Endothelial cell (in vitro differentiated cells): ENCODE measurements around the gene PDE3A. TPM values are rescaled to one million over a fixed set of nuclear protein-coding genes. Genes with fewer than 3 reads are reported as not detected.

Experiments
- DNase-seq: peaks from one replicate; pipeline ENCODE4 v3.0.0; 2021; ENCODE audit warnings: low spot score
- H3K27ac Mint-ChIP-seq: one replicate; pipeline ENCODE4 v1.8.0; 2021; ENCODE audit warnings: mixed read lengths, inconsistent platforms; ENCODE audit not compliant: unreplicated experiment
- H3K27me3 Mint-ChIP-seq: one replicate; pipeline ENCODE4 v1.8.0; 2021; ENCODE audit warnings: mild to moderate bottlenecking, moderate library complexity, mixed read lengths, inconsistent platforms; ENCODE audit not compliant: unreplicated experiment
- H3K36me3 Mint-ChIP-seq: one replicate; pipeline ENCODE4 v1.8.0; 2021; ENCODE audit warnings: mild to moderate bottlenecking, low read depth, mixed read lengths, inconsistent platforms; ENCODE audit not compliant: unreplicated experiment
- H3K4me1 Mint-ChIP-seq: one replicate; pipeline ENCODE4 v1.8.0; 2021; ENCODE audit warnings: mild to moderate bottlenecking, mixed read lengths, inconsistent platforms; ENCODE audit not compliant: unreplicated experiment
- H3K4me3 Mint-ChIP-seq: one replicate; pipeline ENCODE4 v1.8.0; 2021; ENCODE audit warnings: mild to moderate bottlenecking, mixed read lengths, inconsistent platforms; ENCODE audit not compliant: unreplicated experiment
- H3K9me3 Mint-ChIP-seq: one replicate; pipeline ENCODE4 v1.8.0; 2021; ENCODE audit warnings: mixed read lengths, inconsistent platforms; ENCODE audit not compliant: unreplicated experiment
- CTCF ChIP-seq: fragments of 200-600 bp; sonication (generic); IDR thresholded peaks from one replicate; pipeline ENCODE4 v1.5.0; 2021; ENCODE audit warnings: antibody characterized with exemption; ENCODE audit not compliant: unreplicated experiment
- total RNA-seq: library from RNA; stranded (reverse); fragmentation: NEBNext Ultra II Directional; extraction: Animal tissue kit (Norgen Biotek cat#: 25700); gene quantifications from one replicate; pipeline ENCODE4 v1.2.1, GENCODE V29; 2021; ENCODE audit not compliant: unreplicated experiment

PDE3A gene
- total RNA-seq, 1 donor from 2014 or later, result 0.97 TPM

GRCh38 chr12:20426191-20426590, 57.9 kb downstream of the PDE3A start:
- no peaks in the 10 kb centered on the region for H3K36me3 Mint-ChIP-seq
- H3K4me3 Mint-ChIP-seq, result no peak overlapping the region
- H3K4me1 Mint-ChIP-seq, result peaks cover 3% of the 10 kb centered on the region
- no peak for DNase-seq
- no peak overlapping the region for H3K27ac Mint-ChIP-seq
- H3K9me3 Mint-ChIP-seq, result no peaks in the 10 kb centered on the region
- no peaks in the 10 kb centered on the region for H3K27me3 Mint-ChIP-seq
- TF ChIP-seq CTCF, result no peak

GRCh38 chr12:20426957-20427356, 58.6 kb downstream of the PDE3A start:
- Mint-ChIP-seq H3K4me1 (no peaks in the 10 kb centered on the region), H3K36me3 (no peaks in the 10 kb centered on the region), H3K27me3 (no peaks in the 10 kb centered on the region), H3K4me3 (no peak overlapping the region), H3K27ac (no peak overlapping the region), H3K9me3 (no peaks in the 10 kb centered on the region)
- no peak for TF ChIP-seq CTCF
- DNase-seq, result no peak

GRCh38 chr12:20429852-20430251, 61.5 kb downstream of the PDE3A start:
- no peak overlapping the region for H3K4me3 Mint-ChIP-seq
- no peak for TF ChIP-seq CTCF
- no peak overlapping the region for H3K27ac Mint-ChIP-seq
- H3K9me3 Mint-ChIP-seq, result no peaks in the 10 kb centered on the region
- no peaks in the 10 kb centered on the region for H3K36me3 Mint-ChIP-seq
- no peaks in the 10 kb centered on the region for H3K4me1 Mint-ChIP-seq
- DNase-seq, result no peak
- H3K27me3 Mint-ChIP-seq, result no peaks in the 10 kb centered on the region

GRCh38 chr12:20432290-20432689, 64.0 kb downstream of the PDE3A start:
- Mint-ChIP-seq H3K36me3 (no peaks in the 10 kb centered on the region), H3K9me3 (no peaks in the 10 kb centered on the region), H3K4me1 (no peaks in the 10 kb centered on the region), H3K27me3 (no peaks in the 10 kb centered on the region), H3K4me3 (no peak overlapping the region), H3K27ac (no peak overlapping the region)
- no peak for DNase-seq
- TF ChIP-seq CTCF, result no peak

GRCh38 chr12:20434996-20435395, 66.7 kb downstream of the PDE3A start:
- no peaks in the 10 kb centered on the region for H3K4me1 Mint-ChIP-seq
- H3K36me3 Mint-ChIP-seq, result no peaks in the 10 kb centered on the region
- DNase-seq, result no peak
- no peaks in the 10 kb centered on the region for H3K27me3 Mint-ChIP-seq
- H3K4me3 Mint-ChIP-seq, result no peak overlapping the region
- no peak overlapping the region for H3K27ac Mint-ChIP-seq
- no peak for TF ChIP-seq CTCF
- no peaks in the 10 kb centered on the region for H3K9me3 Mint-ChIP-seq
